C1 segment of cervical spinal cord (tissue), 14 donors: ENCODE measurements around the gene CD38.
A peak's percentile ranks its signal among the peaks of the same experiment; 100 is the strongest.

Experiments used
- DNase-seq, 14 donors: peaks; one replicate each; lab custom pipeline; 2025; lab: John Stamatoyannopoulos, UW

CD38 gene

GRCh38 chr4:15864651-15865566 is 86.8 kb downstream of the CD38 start:
- DNase-seq = no peak

- no peak for DNase-seq
Observed at GRCh38 chr4:15868111-15868510, 90.0 kb downstream of the CD38 start.

DNA sequence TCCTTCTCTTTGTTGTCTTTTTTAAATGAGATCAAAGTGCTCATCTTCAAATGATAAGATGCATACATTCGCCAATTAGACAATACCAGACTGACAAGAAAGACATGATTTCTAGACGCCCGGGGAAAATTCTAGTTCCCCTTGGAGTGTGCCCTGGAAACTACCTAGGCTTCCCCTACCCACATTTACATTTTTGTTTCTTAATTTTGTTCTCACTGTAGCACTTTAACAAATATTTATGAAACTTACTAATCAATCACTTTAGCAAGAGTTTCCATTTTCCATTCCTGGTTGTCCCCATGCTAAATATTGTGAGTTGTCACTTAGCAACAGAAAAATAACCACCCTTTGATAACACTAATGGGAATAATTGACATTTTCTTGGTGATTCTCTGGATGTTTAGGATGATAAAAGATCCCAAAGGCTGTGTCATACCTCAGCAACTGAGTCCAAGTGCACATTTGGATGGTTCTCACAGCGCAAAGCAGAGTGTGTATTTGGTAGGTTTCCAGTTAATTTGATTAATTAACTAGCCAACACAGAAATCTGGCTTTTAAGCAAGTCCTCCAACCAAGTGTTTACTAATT is 90.8 kb downstream of the CD38 start:
- no peak for DNase-seq

- DNase-seq = no peak
Observed at GRCh38 chr4:15870079-15870478, 92.0 kb downstream of the CD38 start.

DNA sequence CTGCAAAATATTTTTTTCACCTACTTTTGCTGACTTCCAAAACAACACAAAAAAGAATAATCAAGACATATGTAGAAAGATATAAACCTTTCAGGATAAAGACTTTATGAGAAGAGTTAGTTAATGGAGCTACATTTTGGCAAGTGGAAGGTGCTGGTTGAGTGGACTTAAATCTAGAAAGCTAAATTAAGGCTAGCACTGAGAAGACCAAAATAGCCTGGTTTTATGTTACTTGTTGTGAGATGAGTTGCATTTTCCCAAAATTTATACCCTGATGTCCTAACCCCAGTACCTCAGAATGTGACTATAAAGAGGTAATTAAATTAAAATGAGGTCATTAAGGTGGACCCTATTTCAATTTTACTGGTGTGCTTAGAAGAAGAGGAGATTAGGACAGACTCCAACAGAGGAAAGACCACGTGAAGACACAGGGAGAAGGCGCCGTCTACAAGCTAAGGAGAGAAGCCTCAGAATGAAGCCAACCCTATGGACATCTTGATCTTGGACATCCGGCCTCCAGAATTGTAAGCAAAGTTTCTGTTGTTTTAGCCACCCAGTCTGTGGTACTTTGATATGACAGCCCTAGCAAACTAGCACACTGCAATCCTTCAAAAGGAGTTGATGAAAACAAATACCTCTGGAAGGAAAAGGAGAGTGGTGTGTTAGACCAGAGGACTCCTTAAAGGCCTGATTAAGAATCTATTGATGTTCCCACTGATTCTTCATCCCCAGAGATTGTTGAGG is 93.0 kb downstream of the CD38 start:
- no peak for DNase-seq

DNA sequence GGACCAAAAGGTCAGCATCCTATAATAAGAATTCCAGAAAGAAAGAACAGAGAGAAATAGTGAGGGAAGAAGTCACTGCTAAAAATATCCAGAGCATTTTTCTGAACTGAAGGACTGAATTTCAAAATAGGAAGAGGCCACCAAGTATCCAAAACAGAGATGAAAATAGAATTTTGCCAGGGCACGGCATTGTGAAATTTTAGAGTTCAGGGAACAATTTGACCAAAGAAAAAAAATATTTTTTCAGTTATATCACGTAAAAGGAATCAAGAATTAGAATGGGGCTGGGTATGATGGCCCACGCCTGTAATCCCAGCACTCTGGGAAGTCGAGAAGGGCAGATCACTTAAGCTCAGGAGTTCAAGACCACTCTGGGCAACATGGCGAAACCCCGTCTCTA is 95.0 kb downstream of the CD38 start:
- DNase-seq = no peak

DNA sequence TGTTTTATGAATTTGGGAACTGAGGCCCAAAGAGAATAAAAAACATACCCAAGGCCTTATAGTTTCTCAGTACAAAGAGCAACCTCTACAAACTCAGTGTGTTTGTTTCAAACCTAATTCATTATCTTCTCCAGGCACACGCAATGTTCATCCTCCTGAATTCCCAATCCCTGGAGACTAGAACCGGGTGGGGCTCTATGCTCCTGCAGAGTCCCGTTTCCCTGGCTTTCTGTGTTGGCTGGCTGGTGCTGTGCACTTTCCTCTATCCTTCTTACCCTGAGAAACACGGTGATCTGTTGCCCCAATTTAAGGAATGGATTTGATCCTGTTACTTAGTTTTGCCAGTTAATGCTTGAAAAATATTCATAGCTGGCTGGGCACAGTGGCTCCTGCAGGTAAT is 96.5 kb downstream of the CD38 start:
- DNase-seq = no peak

- no peak for DNase-seq
Observed at GRCh38 chr4:15875663-15876460, 97.7 kb downstream of the CD38 start.

DNA sequence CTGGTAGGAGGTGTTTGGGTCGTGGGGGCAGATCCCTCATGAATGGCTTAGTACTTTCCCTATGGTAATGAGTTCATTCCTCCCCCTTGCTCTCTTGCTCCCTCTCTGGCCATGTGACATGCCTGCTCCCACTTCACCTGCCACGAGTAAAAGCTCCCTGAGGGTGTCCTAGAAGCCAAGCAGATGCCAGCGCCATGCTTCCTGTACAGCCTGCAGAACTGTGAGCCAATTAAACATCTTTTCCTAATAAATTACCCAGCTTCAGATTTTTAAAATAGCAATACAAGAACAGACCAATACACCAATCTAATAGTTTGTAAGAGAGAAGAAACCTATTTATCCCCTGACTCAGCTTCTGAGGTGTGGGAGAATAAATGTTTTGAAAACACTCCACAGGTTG is 99.9 kb downstream of the CD38 start:
- no peak for DNase-seq

DNA sequence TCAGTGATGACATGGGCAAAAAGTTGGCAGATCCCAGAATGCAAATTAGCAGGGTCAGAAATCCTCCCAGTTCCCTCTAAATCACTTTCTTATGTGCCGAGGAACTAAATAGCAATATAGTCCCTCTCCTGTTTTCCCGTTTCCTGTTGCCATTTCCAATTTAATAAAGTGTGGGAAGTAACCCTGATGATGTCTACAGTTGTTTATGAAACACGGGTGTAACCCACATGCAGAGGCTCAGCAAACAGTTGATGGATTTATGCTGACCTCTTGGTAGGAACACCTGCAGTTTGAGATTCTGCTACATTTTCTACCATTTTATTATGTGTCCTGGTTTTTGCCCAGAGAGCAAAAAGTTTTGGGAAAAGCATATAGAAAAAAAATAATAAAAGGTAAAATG is 103.7 kb downstream of the CD38 start:
- DNase-seq = no peak

DNA sequence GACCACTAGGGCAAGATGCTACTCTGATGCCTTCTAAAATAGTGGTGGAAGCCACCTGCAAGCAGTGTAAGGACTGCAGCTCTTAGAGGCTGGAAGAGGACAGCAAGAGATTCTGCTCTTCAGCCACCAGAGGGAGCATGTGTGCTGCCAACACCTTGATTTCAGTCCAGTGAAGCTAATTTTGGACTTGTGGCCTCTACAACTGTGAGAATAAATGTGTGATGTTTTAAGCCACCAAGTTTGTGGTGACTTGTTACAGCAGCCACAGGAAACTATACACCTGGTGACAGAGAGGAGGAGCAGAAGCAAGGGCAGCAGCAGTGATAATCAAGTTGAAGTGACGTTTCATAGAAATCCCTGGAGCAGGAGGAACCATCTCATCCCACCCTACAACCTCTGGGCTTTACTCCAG is 104.6 kb downstream of the CD38 start:
- DNase-seq = peak in 8 of 14 donors; percentile 0 to 31 (median 4)

DNA sequence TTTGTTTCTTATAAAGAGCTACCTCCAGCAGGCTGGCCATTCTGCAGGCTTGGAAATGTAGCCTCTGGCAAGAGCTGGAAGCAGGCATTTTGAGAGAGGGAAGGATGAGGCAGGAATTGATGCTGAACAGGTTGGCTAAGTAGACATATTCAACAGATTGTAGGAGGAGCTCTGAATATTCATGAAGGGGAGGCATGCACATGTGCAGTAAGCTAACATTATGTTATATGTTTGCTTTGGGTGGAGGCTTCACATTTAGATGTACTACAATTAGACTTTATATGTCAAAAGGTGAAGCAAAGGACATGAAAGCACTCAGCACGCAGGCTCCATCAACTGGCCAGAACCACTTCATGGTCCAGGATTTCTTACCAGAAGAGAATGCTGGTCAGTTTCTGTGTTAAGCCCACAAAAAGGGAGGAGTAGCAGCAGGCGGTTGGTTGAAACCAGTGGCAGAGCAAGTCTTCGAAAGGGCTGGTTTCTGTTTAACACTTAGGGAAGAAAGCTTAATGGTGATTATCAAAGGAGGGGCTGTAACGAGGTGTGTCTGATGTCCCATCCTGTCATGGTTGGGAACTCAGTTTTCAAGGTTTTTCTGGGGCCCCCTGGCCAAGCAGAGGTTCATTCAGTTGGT is 105.6 kb downstream of the CD38 start:
- DNase-seq = no peak

GRCh38 chr4:15884666-15885065 is 106.5 kb downstream of the CD38 start:
- DNase-seq = no peak

DNA sequence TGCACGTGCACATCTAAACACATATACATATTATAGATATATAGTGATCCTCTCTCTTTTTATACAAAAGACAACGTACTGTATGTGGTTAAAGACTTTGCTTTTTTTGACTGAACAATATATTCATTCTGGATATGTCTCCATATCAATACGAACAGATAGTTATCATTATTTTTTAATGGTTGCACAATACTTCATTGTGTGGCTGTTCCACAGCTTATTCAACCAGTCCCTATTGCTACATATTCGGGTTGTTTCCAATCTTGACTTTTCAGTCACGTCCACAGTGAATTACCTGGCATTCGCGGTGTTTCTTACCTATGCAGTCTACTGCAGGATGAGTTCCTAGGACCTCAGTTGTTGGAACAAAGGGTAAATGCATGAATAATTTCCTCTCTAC is 107.3 kb downstream of the CD38 start:
- DNase-seq = no peak

- DNase-seq = no peak
Observed at GRCh38 chr4:15888515-15888914, 110.4 kb downstream of the CD38 start.

DNA sequence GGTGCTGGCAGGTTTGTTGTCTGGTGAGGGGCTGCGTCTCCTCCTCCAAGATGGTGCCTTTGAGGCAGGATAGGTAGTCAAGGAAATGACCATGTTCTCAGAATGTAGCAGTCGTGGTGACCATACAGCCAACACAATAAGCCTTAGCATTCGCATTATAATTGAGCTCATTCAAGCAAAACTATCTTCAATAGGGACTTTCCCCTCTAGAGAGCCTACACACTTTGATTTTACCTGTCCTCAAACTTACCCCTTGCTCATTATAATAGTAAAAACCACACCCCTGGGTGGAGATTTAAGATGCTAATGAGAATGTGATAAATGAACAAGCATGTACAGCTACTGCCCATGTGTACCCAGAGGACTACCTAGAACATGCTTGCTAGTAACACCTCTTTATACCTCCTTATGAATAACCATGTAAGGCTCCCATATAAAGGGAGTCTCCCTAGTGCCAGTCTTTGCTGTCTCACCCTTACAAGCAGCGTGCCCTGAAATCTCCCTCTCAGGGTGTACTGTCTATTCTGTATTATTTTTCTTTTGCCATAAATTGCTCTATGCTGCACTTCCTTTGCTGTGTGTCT is 112.2 kb downstream of the CD38 start:
- DNase-seq = no peak

GRCh38 chr4:15891312-15891711 is 113.2 kb downstream of the CD38 start:
- no peak for DNase-seq

GRCh38 chr4:15893962-15894361 is 115.8 kb downstream of the CD38 start:
- no peak for DNase-seq

DNA sequence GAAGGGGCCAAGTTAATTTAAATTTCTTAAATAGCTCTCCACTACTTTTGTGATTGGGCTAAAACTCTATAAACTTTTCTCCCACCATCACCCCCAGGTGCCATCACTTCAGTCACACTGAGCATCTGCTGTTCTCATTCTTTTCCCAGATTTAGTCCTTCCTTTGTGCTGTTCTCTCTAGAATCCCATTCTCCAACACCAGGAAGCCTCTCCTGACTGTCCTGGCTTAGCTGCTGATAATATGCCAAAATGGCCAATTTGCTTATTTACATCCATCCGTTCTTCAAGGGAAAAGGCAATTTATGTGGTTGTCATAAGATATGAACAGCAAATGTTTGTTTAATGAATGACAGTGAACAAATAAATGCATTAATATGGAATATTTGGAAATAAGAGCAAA is 116.3 kb downstream of the CD38 start:
- DNase-seq = no peak
